NCI-H1092 treated with DMSO at 0.1 percent for 48 hours (cell line): ENCODE data around the gene DLL1.
"Not testable (repeated sequence)": the region's sequence is repeated elsewhere in the genome, so short reads cannot be mapped to it uniquely, and the experiment has no call there.

Source experiments
- DNase-seq: peaks from one replicate; lab custom pipeline; 2025; lab: John Stamatoyannopoulos, UW

DLL1 gene

DNA sequence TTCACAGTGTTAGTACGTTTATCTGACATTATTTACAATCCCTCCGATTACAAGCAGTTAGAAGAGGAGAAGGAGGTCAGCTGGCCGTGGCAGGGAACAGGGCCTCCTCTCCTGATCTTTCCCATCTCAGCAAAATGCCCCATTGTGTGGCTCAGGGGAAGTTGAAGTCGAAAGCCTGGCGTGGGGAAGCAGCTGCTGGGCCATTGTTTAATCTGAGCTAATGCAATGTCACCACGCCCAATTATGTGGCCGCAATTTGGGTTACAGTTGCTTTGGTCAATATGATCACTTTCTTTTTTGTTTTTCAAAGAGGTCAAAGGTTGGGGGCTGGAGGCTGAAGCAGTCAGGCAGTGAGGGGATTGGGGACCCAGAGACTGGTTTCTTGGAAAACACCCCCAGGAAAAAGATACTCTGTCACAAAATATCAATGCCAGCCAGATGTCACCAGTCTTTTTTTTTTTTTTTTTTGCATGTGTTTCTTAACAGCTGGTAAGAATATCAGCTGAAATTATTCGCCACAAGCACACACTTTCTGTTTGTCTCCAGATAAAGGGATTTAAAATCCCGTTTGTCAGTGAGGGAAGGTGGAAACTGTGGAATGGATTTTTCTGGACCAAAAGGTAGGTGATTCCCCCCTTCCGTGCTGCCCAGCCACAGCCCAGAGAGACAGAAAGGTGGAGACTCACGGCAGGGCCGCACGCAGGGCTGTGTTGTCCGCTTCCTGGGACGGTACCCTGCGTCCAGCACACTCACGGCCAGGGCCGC, 24.6 kb downstream of the DLL1 start:
- peak; percentile 19 for DNase-seq

DNA sequence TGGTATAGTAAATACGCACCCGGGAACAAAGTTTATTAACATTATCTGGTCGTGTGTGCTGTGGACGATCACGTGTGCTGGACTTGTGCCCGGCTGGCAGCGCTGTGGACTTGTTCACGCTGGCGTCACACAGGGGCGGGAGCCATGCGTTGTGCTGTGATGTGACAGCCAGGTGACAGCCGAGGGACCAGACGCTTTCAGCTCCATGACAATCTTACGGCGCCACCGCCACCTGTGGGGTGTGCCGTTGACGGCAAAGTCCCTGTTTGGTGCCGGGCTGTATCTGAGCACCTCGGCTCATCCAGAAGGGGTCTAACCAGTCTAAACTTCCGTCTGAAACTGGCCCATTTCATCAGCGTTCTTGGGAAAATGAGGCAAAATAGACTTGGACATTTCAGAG, 25.2 kb downstream of the DLL1 start:
- peak; percentile 20 for DNase-seq

DNA sequence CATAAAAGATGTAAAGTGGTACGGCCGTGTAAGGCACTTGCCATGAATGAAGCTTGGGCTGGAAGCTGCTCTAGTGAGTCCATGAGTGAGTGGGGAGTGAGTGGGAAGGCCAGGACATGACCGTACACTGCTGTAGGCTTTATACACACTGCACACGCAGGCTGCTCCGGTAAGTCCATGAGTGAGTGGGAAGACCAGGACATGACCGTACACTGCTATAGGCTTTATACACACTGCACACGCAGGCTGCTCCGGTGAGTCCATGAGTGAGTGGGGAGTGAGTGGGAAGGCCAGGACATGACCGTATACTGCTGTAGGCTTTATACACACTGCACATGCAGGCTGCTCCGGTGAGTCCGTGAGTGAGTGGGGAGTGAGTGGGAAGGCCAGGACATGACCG, 26.2 kb downstream of the DLL1 start:
- DNase-seq: not testable (repeated sequence)

DNA sequence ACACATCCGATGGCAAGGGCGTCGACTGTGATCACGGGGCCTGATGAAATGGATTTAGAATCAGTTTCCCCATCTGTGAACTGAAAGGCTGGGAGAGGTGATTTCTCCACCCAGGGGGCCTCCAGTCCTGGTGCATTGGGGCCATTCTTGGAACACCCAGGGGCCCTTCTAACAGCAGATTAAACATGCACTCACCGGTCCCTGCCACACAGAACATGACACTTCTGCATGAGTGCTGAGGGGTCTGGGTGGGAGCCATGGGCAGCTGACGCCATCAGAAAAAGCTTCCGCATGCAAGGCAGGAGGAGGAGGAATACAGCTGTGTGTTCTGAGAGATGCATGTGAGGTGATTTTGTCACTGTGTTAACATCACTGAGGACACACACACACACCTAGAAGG, 26.8 kb downstream of the DLL1 start:
- no peak for DNase-seq

DNA sequence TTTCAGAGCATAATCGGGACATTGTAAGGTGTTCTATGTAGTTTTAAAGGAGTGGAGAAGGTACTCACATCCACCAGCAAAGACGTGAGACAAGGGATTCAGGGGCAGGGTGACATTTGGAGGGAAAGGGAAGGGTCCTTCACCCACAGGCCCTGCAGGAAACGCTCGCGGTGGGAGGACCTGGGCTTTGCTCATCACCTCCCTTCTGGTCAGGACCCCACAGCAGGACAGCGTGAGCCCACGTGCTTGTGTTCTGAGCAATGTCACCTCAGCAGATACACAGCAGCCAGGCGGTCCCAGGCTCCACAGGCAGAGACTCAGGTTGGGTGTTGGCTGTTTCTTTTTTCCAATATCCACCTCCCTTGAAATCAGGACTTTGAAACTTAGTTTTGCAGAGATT, 27.5 kb downstream of the DLL1 start:
- DNase-seq: no peak

DNA sequence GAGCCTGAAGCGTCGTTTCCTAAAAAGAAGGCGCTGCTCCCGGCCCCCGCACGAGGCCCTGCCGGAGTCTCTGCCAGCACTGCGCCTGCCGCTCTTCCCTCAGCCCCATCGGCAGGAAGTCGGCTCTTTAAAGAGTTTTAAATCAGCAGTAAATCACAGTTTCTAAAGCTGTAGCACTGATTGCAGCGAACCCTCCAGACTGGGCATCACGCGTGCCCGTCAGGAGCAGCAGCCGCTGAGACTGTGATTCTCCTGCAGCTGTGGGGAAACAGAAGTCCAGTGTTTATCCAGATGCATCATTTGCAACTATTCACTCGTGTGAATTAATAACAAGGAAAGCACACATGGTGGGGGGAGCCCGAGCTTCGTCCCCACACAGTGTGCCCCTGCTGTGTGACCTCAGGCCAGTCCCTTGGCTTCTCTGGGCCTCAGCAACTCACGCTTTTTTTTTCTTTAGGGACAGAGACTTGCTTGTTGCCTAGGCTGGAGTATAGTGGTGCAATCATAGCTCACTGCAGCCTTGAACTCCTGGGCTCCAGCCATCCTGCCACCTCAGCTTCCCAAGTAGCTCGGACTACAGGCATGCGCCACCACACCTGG, 28.3 kb downstream of the DLL1 start:
- no peak for DNase-seq

DNA sequence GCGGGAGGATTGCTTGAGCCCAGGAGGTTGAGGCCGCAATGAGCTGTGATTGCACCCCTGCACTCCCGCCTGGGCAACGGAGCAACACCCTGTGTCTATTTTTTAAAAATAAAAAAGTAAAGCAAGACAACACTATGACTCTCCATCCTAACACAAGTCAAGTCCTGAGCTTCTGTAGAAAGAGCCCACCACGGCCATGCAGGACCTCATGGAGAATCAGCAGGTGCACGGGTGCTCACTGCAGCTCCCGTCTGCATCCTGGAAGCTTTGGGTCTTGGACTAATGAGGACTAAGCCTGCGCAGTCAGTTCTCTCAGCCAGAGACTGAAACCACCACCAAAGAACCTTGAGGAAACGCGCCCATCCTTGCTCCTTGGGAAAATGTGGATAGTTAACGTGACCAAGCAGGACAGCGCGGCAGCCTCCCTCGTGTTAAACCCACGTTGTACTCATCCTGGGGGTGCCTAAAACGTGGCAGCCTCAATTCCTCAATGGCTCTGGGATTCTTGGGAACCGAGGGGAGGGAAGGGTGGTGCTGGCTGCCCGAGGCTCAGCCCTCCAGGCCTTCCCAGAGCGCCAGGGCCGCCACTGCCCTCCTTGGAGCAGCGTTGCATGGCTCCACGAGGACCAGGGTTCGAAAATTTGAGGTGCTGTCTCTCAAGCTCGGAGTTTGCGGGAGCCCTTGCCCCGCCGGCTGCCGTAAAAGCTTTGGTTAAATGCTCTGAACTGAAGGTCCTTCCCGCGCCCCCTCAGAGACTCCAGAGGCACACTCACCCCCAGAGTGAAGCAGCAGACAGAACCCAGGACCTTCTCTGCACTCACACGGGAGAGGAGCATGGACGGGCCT, 29.0 kb downstream of the DLL1 start:
- DNase-seq: no peak

DNA sequence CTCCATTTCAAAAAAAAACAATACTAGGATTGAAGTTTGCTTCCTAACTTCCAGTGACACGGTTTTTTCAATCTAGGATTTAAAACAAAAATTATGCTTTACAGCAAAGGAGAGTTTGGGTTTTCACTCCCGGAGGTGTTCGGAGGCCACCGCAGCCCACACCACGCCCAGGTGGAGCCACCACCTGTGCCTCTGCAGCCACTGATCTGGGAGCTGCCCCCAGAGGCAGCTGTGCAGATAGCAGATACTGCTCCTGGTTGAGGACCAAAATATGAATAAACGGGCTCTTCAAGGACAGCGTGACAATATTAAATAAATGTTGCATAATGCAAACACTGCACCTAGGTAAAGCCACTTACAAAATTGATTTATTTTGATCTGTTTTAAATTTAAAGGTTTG, 30.2 kb downstream of the DLL1 start:
- DNase-seq: peak; percentile 36

DNA sequence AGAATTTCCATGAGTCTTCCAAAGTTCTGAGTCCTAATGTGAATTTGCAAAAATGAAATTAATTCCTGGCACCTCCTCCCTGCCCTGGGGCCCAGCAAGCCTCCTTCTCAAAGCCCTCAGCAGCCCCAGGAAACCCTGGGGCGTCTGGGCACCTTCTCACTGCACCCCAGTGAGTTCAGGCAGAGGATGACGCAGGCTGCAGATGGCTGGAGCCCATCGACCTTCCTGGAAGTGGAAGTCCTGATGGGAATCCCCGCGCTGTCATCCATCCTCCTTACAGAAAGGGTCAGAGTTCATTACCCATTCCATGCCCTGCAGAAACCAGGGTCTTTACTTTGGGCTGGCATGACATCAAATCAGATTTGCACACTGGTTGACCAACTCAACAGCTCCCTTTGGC, 31.6 kb downstream of the DLL1 start:
- DNase-seq: no peak

DNA sequence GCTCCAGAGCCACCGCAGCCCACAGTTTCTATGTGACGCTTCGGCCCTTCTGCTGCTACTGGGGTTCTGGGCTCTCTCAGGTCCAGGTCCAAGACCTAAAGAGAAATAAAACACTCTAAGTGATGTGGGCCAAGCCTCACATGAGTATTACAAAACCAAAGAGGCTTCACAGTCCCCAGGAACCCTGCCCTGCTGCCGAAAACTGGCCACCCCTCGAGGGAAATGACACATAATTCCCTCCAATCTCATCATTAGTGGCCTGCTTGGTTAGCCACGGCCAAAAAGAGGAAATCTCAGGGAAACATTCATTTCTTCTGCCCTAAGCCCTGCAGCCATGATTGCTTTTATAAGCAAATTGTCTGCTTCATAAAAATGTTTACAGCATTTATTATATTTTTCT, 32.5 kb downstream of the DLL1 start:
- no peak for DNase-seq

DNA sequence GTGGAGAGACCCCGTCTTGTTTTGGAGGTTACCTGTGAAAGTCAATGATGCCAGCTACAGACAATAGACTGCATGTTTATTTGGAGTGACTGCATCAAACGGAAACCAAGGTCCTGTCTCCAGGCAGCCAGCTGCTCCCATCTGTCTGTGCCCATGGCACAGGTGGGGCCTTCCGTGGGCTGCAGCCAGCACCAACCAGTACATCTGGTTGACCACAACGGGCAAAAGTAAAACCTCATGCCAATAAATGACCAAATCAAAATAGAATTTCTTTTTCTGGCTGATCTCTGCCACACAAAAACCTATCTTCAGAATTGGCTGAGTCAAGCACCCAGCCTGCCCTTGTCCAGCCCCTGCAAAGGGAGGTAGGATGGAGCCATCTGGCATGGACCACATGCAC, 33.5 kb downstream of the DLL1 start:
- DNase-seq: no peak

DNA sequence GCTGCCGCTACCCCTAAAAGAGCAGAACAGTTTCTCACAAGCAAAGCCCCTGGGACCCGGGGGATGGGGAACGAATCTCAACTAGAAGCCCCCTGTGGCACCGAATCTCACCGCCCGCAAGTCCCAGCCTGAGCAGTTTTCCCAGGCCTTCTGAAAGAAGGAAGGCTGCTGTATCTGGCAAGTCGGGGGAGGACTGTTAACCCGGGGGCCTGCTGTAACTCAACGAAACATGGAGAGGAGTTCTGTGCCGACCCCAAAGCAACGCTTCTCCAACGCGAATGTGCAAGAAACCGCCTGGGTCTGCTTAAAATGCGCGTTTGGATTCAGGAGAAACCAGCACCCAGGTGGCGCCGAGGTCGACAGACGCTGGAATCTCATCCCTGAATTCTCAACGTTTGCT, 34.2 kb downstream of the DLL1 start:
- DNase-seq: no peak

DNA sequence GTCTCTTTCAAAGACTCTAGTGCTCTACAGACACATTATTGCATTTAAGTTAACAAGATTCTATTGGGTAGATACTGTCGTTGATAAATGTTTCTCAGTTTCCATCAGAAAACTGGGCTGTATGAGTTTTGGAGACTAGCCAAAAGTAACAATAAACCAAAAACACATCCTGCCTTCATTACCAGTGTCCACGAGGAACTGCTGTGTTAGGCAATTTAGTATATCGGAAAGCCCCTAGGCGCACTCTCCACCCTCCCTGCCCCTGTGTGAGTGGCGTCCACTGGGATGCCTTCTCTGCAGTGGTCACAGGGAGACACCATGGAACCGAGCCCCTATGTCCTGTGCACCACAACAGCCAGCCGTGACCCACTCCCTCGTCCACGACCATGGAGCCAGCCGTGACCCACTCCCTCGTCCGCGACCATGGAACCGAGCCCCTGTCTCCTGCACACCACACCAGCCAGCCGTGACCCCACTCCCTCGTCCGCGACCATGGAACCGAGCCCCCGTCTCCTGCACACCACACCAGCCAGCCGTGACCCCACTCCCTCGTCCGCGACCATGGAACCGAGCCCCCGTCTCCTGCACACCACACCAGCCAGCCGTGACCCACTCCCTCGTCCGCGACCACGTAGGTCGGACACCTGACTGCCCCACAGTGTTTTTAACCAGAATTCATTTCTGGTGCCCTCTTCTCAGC, 35.3 kb downstream of the DLL1 start:
- DNase-seq: no peak

DNA sequence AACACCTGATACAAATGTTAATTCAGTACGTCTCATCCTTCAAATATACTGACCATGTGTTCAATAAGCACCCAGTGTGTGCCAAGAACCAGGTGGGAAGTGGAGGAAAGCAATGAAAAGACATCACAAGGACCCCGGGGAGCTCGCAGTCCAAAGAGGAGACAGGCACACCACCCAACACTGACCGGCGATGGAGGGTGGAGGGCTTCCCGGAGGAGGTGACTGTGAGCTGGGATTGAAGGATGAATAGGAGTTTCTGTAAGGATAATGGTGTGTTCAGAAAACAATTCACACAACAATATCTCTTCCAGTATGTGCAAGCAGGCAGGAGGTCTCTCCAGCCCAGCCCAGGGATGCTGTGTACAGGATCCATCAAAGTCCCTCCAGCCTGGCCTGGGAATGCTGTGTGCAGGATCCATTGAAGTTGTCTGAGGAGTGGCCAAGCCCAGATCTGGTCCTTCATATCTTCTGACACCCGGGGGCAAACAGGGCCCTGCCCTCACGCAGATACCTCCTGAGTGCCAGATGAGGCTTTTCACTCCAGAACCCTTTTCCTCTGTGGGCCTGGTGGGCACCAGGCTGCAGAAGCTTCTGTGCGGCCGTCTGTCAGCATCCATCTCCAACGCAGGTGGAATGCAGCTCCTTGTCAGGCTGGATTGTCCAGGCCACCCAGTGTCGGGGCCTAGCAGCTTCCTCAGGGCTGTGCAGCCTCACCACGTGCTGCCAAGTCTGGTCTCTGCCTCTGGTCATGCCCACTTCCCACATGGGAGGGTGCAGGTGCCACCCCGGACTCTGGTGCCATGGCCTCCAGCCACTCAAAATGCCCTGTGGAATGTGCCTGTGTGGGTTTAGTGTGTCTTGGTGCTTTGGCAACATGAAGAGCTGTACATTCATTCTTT, 36.3 kb downstream of the DLL1 start:
- DNase-seq: no peak

DNA sequence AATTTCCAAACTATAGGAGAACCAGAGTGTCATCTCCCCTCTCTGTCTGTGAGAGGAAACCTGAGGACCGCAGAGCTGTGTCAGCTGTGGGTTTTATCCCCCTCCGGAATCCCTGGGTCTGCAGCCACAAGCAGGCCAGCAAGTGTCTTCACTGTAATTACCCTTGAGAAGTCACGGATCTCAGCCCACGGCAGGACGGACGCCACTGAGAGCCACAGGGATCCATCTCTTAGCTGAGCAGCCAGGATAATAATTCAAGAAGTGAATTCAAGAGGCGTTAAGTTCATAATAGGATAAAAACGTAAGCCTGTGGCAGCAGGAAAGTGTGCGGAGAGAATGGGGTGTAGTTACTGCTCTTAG, 37.0 kb downstream of the DLL1 start:
- no peak for DNase-seq

DNA sequence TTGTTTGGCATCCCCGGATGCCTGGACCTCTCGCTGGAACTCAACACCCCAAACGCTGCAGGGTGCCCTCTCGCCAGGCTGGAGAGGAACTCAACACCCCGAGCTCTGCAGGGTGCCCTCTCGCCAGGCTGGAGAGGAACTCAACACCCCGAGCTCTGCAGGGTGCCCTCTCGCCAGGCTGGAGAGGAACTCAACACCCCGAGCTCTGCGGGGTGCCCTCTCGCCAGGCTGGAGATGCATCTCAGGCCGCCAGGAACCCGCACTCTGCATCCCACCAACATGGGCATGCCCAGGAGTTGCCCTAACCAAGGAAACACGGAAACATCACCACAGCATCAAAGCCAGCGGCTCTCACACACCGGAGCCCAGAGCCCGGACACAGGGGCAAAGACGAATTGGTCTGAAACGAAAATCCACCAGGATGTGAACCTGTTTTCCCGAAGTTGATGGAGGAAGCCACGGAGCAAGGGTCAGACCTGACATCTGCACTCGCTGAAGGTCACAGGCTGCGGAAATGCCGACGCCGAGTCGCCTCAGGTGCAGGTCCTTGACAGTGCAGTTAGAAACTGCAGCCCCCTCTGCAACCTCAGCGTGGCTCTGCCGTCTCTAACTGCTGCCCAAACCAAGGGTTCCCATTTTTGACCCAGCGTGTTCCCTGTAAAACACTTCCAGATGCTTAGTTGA, 37.5 kb downstream of the DLL1 start:
- peak; percentile 85 for DNase-seq

DNA sequence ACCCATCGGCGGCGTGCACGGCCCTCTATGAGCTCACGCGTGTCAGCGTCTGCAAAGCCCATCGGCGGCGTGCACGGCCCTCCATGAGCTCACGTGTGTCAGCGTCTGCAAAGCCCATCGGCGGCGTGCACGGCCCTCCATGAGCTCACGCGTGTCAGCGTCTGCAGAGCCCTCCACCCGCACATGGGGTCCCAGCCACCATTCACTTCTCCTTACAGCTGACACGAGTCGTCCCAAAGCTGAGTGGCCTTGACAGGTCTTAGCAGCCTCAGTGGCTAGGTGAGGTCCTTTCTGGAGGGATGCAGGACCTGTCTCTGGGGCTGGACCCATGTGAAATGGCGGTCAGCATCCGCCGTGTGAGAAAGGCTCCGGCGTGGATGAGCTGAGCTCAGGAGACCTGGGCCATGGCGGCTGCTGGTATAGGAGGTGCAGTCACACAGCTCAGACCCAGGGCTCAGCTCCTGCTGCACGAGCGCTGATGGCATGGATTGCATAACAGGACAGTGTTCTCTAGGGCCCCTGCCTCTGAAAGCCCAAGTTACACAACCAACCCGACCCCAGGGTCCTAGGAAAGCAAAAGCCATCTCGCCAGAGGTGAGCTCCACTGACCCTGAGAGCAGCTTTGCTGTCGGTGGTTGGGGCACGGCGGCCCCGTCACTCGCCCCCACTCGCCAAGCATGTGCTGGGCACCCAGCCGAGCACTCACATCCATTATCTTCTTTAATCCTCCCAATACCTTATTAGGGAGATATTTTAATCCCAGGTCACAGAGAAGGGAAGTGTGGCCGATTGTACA, 38.9 kb downstream of the DLL1 start:
- no peak for DNase-seq

DNA sequence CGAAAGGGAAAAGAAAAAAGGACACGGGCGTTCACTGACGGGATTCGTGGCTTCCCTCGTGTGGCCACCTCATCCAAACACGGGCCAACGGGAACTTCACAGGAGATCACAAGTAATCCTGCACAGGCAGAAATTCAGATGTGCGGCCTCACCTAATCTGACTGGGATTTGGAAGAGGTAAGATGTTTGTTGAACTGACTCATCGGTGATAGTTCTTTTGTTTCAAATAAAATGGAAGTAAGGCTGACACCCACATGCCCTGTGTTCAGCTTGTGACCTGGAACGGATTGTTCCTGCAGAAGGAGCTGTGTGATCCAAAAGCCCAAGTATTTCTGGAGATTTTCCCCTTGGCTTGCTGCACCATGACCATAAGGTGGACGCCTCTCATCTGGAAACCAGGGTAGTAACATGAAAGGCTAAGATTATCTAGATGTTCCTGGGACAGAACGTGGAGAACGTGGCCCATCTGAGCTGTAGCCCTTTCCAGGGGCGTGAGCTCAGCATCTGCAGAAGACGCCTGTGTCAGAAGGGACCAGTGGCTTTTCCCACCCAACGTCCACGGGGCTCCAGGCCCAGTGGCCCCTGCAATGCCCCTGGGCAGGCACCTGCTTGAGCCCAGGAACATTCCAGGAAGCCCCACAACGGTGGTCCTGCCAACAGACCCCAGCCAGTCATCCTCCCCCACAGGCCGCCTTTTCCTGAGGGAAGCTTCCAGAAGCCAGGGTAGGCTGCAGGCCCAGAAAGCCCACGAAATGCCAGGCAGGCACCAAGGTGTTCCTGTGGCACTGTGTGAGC, 39.7 kb downstream of the DLL1 start:
- DNase-seq: no peak

DNA sequence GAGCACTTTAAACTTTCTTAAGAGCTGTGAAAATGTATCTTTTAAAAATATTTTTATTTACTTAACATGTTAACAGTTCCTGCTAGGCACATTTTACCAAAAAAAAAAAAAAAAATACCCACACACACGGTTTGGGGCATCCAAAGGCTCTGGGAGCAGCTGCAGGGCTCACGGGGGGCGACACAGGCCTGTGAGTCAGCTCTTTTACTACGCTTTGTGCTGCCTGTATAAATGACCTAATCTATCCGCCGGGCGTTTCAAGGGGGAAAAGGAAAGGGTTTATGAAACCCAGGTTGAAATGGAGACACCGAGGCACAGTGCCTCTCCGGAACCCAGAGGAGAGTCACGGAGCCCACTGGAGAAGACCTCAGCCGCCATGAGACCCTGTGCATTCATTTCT, 40.4 kb downstream of the DLL1 start:
- no peak for DNase-seq
